Left lung (tissue), 10 donors: ENCODE results near the gene OLFM3. TPM values are rescaled to one million over a fixed set of nuclear protein-coding genes. Genes with fewer than 3 reads are reported as not detected.

ENCODE experiments used
- ATAC-seq: fragments of 200-7000 bp; cut with Tn5 transposase; one replicate; pipeline ENCODE4 v1.9.1; 2020; ENCODE audit warnings: moderate library complexity
- DNase-seq, 4 donors: peaks; one replicate each; pipeline ENCODE4 v3.0.0-alpha.2; 2013 to 2020
- H3K27ac ChIP-seq, 2 donors: fragments of 200-600 bp; sonication (generic) in 1 of 2; one replicate each; pipeline versions ENCODE4 v1.5.0 to v1.8.0; 2020 to 2021
- H3K27me3 ChIP-seq, 2 donors: fragments of 200-600 bp; sonication (generic) in 1 of 2; one replicate each; pipeline versions ENCODE4 v1.5.0 to v1.8.0; 2020 to 2021
- H3K36me3 ChIP-seq, 2 donors: fragments of 200-600 bp; sonication (generic) in 1 of 2; one replicate each; pipeline versions ENCODE4 v1.5.0 to v1.8.0; 2020 to 2021
- H3K4me1 ChIP-seq, 2 donors: fragments of 200-600 bp; one replicate each; pipeline ENCODE4 v1.8.0; 2021
- H3K4me3 ChIP-seq, 2 donors: fragments of 200-600 bp; sonication (generic) in 1 of 2; one replicate each; pipeline versions ENCODE4 v1.5.0 to v1.8.0; 2020 to 2021; ENCODE audit warnings: mild to moderate bottlenecking in 1 of 2
- H3K9me3 ChIP-seq, 2 donors: fragments of 200-600 bp; sonication (generic) in 1 of 2; one replicate each; pipeline versions ENCODE4 v1.5.0 to v1.8.0; 2020 to 2021
- intact Hi-C, 2 donors: fragments of 100-400 bp; cut with DNase I; formaldehyde crosslinking; loops; one replicate each; pipeline versions ENCODE4 v1.11.2 to v1.14.2; 2022
- polyA plus RNA-seq, 6 donors: library from polyadenylated mRNA; unstranded; fragments of 120-200 nt; gene quantifications; one replicate each; pipeline ENCODE4 v1.2.1, GENCODE V29; 2013; ENCODE audit not compliant: insufficient read length in 6 of 6
- total RNA-seq, 2 donors: library from RNA; stranded (reverse); fragmentation: NEBNext Ultra II Directional; extraction: Animal tissue kit (Norgen Biotek cat#: 25700); gene quantifications; one replicate each; pipeline ENCODE4 v1.2.1, GENCODE V29; 2021
- TF ChIP-seq, protein P1 (sequence below), 2 donors: fragments of 200-600 bp; sonication (generic) in 1 of 2; IDR thresholded peaks; one replicate each; pipeline versions ENCODE4 v1.5.0 to v1.8.0; 2021; ENCODE audit warnings: antibody characterized with exemption in 2 of 2
- donor health status: DM: no; HTN: yes; CAD: no.
- donor health status: DM: no; HTN: no; CAD: no.

Gene OLFM3
- total and polyA plus RNA-seq, 8 donors = 1.6 to 5.9 (median 2.7) TPM; not detected in 2

DNA sequence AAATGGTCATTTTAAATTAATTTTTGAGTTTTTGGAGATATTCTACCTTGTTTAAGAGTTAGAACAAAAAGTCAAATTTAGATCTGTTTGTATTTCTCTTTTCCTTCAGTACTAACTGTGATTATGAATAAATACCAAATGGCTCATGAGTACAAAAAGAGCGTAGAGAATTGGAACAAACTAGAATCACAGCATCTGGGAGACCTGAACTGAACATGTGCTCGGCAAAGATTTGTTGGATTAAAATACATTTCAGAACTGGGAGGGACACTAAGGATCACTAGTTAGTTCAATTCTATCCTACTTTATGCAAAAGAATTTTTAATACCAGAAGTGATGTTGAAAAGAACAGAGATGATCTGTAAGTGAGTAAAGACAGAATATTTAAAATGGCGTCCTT, 19.5 kb downstream of the OLFM3 start:
- DNase-seq (no peak), ATAC-seq (no peak)
- Histone ChIP-seq H3K9me3 (no peaks in the 10 kb centered on the region), H3K4me1 (no peaks in the 10 kb centered on the region), H3K27ac (no peak overlapping the region), H3K36me3 (no peaks in the 10 kb centered on the region), H3K27me3 (no peaks in the 10 kb centered on the region), H3K4me3 (no peak overlapping the region)
- TF ChIP-seq, protein P1, sequence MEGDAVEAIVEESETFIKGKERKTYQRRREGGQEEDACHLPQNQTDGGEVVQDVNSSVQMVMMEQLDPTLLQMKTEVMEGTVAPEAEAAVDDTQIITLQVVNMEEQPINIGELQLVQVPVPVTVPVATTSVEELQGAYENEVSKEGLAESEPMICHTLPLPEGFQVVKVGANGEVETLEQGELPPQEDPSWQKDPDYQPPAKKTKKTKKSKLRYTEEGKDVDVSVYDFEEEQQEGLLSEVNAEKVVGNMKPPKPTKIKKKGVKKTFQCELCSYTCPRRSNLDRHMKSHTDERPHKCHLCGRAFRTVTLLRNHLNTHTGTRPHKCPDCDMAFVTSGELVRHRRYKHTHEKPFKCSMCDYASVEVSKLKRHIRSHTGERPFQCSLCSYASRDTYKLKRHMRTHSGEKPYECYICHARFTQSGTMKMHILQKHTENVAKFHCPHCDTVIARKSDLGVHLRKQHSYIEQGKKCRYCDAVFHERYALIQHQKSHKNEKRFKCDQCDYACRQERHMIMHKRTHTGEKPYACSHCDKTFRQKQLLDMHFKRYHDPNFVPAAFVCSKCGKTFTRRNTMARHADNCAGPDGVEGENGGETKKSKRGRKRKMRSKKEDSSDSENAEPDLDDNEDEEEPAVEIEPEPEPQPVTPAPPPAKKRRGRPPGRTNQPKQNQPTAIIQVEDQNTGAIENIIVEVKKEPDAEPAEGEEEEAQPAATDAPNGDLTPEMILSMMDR (IDR thresholded peaks at IDR 0.05) = no peak
- intact Hi-C loops = no loop called here

DNA sequence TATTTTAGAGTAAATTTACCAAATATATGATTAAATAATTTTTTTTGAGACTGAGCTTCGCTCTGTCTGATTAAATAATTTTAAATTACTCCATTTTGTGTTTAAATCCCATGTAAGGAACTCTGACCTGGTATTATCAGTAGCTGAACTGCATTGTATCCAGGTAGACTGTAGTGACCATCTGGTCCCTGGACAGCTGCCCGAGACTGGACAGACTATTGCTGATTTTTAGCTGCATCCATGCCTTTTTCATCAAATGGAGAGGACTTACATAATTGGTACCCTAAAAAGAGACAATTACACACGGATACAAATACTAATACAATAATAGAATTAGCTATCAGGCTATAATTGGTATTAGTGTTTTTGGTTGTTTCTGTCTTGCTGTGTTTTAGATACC, 20.6 kb downstream of the OLFM3 start:
- no peak overlapping the region for H3K27ac ChIP-seq
- H3K4me3 ChIP-seq = no peak overlapping the region
- H3K4me1 ChIP-seq = no peaks in the 10 kb centered on the region
- ATAC-seq (no peak), DNase-seq (no peak)
- intact Hi-C loops = no loop called here
- H3K27me3 ChIP-seq = no peaks in the 10 kb centered on the region
- H3K9me3 ChIP-seq = no peaks in the 10 kb centered on the region
- TF ChIP-seq, protein P1 (IDR thresholded peaks at IDR 0.05) = no peak
- H3K36me3 ChIP-seq = no peaks in the 10 kb centered on the region

DNA sequence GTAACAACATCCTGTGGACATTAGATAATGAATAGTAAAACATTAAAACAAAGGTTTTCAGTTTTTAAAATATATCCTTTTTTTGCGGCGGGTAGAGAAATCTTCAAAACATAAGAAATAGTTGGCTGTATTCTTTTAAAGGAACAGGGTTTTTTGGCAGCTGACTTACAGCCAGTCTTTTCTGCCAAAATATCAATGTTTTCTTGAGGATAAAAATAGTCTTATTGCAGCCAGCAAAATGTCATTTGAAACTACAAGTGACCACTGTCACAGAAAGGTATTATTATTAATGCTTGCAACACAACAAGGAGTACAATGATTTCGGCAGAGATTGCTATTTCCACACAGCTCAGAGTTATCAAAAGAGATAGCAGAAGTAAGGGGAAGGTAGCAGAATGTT, 21.4 kb downstream of the OLFM3 start:
- intact Hi-C loops = no loop called here
- Histone ChIP-seq H3K27me3 (no peaks in the 10 kb centered on the region), H3K36me3 (no peaks in the 10 kb centered on the region), H3K4me3 (no peak overlapping the region), H3K9me3 (no peaks in the 10 kb centered on the region), H3K4me1 (no peaks in the 10 kb centered on the region), H3K27ac (no peak overlapping the region)
- no peak for DNase-seq
- TF ChIP-seq, protein P1 (IDR thresholded peaks at IDR 0.05) = no peak
- no peak for ATAC-seq

DNA sequence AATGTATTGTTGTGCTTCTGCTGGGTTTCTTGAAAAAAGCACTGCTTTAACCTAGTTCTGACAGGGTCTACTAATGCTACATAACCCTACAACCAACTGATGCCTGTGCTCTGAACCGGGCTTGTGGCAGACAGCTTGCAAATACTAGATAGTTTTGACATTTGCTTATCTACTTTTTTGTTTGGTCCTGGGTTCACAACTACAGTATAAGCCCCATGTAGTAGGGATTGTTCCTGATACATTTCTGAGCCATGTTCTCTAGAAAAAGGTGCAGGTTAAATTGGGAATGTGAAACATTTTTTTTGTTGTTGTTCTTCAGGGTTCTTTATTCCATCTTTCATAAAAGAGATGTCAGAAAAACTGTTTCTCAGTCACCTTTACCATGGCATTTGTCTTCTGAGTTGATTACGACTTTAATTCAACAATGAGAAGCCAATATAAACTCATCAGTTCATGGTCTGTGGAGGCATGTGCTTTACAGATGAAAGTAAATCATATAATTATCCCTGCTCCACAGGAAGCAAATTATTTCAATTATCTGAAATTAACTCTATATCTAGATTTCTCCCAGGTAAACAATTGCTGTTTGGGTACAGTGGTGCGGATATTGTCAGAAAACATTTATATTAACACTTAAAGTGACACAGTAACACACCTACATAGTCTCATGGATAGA, 22.0 kb downstream of the OLFM3 start:
- H3K4me3 ChIP-seq = no peak overlapping the region
- H3K27ac ChIP-seq = no peak overlapping the region
- no peaks in the 10 kb centered on the region for H3K27me3 ChIP-seq
- TF ChIP-seq, protein P1 (IDR thresholded peaks at IDR 0.05) = no peak
- no peaks in the 10 kb centered on the region for H3K9me3 ChIP-seq
- no peaks in the 10 kb centered on the region for H3K36me3 ChIP-seq
- intact Hi-C loops = no loop called here
- no peaks in the 10 kb centered on the region for H3K4me1 ChIP-seq
- ATAC-seq (no peak), DNase-seq (no peak)

DNA sequence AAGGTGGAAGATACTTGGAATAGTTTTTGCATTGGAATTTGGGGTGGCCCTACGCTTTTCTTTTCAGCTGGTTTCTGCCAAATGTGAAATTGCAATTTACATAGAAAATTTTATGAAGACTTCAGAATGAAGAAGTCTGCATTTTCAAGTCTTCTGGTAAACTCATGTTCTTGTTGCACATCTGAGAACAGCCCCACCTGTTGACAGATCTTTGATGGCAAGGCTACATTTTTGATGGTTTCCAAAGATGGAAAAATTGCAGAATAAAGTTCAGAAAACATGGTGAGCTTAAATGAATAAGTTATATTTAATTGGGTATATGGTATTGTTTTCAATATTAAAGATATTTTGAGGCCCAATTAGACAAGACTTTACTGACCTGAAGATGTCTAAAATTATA, 25.4 kb downstream of the OLFM3 start:
- DNase-seq (peak in 1 of 4 donors; percentile 11), ATAC-seq (no peak)
- no peak overlapping the region for H3K27ac ChIP-seq
- no peaks in the 10 kb centered on the region for H3K9me3 ChIP-seq
- H3K27me3 ChIP-seq = no peaks in the 10 kb centered on the region
- no peaks in the 10 kb centered on the region for H3K36me3 ChIP-seq
- H3K4me1 ChIP-seq = no peaks in the 10 kb centered on the region
- H3K4me3 ChIP-seq = no peak overlapping the region
- intact Hi-C loops = no loop called here
- TF ChIP-seq, protein P1 (IDR thresholded peaks at IDR 0.05) = no peak
